HepG2 (cell line): Measurements from ENCODE around the gene LY6G5B. TPM values are rescaled to one million over a fixed set of nuclear protein-coding genes. Genes with fewer than 3 reads are reported as not detected.

Experiments
- ATAC-seq: fragments of 200-7000 bp; cut with Tn5 transposase; 3 replicates; pipeline ENCODE4 v1.9.1; 2020; ENCODE audit warnings: mild to moderate bottlenecking, moderate library complexity
- BruUV-seq: library from RNA; stranded (reverse); fragments of 400-500 nt; replicated peaks from 2 replicates; lab custom pipeline; 2021; lab: Mats Ljungman, UMichigan
- CTCF ChIA-PET: fragments of 300-600 bp; formaldehyde crosslinking; extraction: SDS; loops from one replicate; lab custom pipeline; 2021; ENCODE audit warnings: low total read pairs, inconsistent platforms, low intra/inter-chr PET ratio; lab: Yijun Ruan, JAX
- POLR2A ChIA-PET: fragments of 350-600 bp; sonication (Branson Sonifier 250); formaldehyde crosslinking; loops from one replicate; lab custom pipeline; 2020; ENCODE audit warnings: antibody characterized with exemption, inconsistent platforms; lab: Yijun Ruan, JAX
- DNase-seq: peaks from one replicate; pipeline ENCODE4 v3.0.0-alpha.2; 2015; ENCODE audit warnings: low spot score
- FAIRE-seq: peaks from 3 replicates; lab custom pipeline; 2011; peaks lifted over from hg19 to GRCh38; lab: Jason Lieb, UNC
- H2AFZ ChIP-seq: one replicate; pipeline ENCODE4 v1.6.1; 2011; ENCODE audit warnings: low read length, inconsistent platforms
- H3K27ac ChIP-seq: fragments of 300-600 bp; 3 replicates; pipeline ENCODE4 v1.8.0; 2011; ENCODE audit warnings: mixed run types, mild to moderate bottlenecking, mixed read lengths, low read length, inconsistent platforms; ENCODE audit not compliant: insufficient read depth; ENCODE audit errors: extremely low read length
- H3K27me3 ChIP-seq, 2 experiments: fragments of 200-600 bp in 1 of 2; 2 replicates in 1 of 2; 3 replicates in 1 of 2; pipeline versions ENCODE4 v1.6.0 to v1.8.0; 2011; ENCODE audit warnings: low read length in 2 of 2, mild to moderate bottlenecking in 2 of 2, moderate library complexity in 2 of 2, inconsistent platforms in 1 of 2; ENCODE audit not compliant: insufficient read depth in 2 of 2, control insufficient read depth in 1 of 2
- H3K36me3 ChIP-seq, 2 experiments: fragments of 200-600 bp in 1 of 2; replicated peaks in 1 of 2; 2 replicates in 1 of 2; 3 replicates in 1 of 2; pipeline versions ENCODE4 v1.5.1 to v1.8.0; 2011; ENCODE audit warnings: low read length in 2 of 2, inconsistent platforms in 1 of 2; ENCODE audit not compliant: insufficient read depth in 2 of 2, control insufficient read depth in 1 of 2
- H3K4me1 ChIP-seq: 2 replicates; pipeline ENCODE4 v1.5.1; 2012; ENCODE audit warnings: low read length, inconsistent platforms; ENCODE audit not compliant: insufficient read depth
- H3K4me2 ChIP-seq: 2 replicates; pipeline ENCODE4 v1.6.0; 2011; ENCODE audit warnings: low read depth, low read length, inconsistent platforms
- H3K4me3 ChIP-seq, 3 experiments: fragments of 200-600 bp in 1 of 3; sonication (generic), shearing (Covaris generic) in 1 of 3; replicated peaks in 1 of 3; 2 replicates each; pipeline ENCODE4 v1.5.1; 2011 to 2016; ENCODE audit warnings: low read length in 3 of 3, inconsistent platforms in 2 of 3, low read depth in 2 of 3, mild to moderate bottlenecking in 2 of 3, control low read depth in 1 of 3, mixed read lengths in 1 of 3; ENCODE audit not compliant: insufficient read depth in 1 of 3
- H3K79me2 ChIP-seq: one replicate; pipeline ENCODE4 v1.6.1; 2011; ENCODE audit warnings: low read length, inconsistent platforms; ENCODE audit not compliant: insufficient read depth
- H3K9ac ChIP-seq: 2 replicates; pipeline ENCODE4 v1.6.0; 2011; ENCODE audit warnings: mild to moderate bottlenecking, low read depth, low read length, inconsistent platforms; ENCODE audit not compliant: insufficient read depth
- H3K9me3 ChIP-seq: 2 replicates; pipeline ENCODE4 v1.5.1; 2012; ENCODE audit warnings: mild to moderate bottlenecking, low read length
- H4K20me1 ChIP-seq: 2 replicates; pipeline ENCODE4 v1.6.0; 2011; ENCODE audit warnings: inconsistent platforms, mild to moderate bottlenecking, low read length, moderate library complexity; ENCODE audit not compliant: insufficient read depth
- KAT7 ChIP-seq: IDR thresholded peaks from 2 replicates; pipeline ENCODE4 v1.6.1; 2018; ENCODE audit warnings: borderline replicate concordance, missing compliant biosample characterization
- NR2F1 ChIP-seq, 2 experiments: fragments of 450-650 bp in 1 of 2; formaldehyde crosslinking in 1 of 2; IDR thresholded peaks; 2 replicates each; pipeline versions ENCODE4 v1.5.0 to v1.6.1; 2016 to 2020; ENCODE audit warnings: mild to moderate bottlenecking in 1 of 2, missing compliant biosample characterization in 1 of 2, missing genetic modification reagents in 1 of 2, moderate library complexity in 1 of 2
- ZNF282 ChIP-seq: fragments of 450-650 bp; IDR thresholded peaks from 2 replicates; pipeline ENCODE4 v1.6.1; 2018; ENCODE audit not compliant: partially characterized antibody
- ZNF446 ChIP-seq: sonication (generic); formaldehyde crosslinking; IDR thresholded peaks from 2 replicates; pipeline ENCODE4 v1.5.0; 2020; ENCODE audit warnings: mild to moderate bottlenecking, missing genetic modification reagents
- ZNF766 ChIP-seq: sonication (generic); formaldehyde crosslinking; IDR thresholded peaks from 2 replicates; pipeline ENCODE4 v1.5.0; 2020; ENCODE audit warnings: missing genetic modification reagents, borderline replicate concordance
- WGBS: methylation state at CpG from one replicate; pipeline ENCODE4 v1.1.6; 2017; ENCODE audit warnings: low lambda C conversion rate; 5-methylcytosine and 5-hydroxymethylcytosine counted together
- in situ Hi-C: cut with HindIII; loops from 2 replicates; pipeline ENCODE4 v1.10.0; 2017; ENCODE audit warnings: low pct_unique_long_range_greater_than_20kb; ENCODE audit not compliant: extremely low pct_ligation_motif_present
- intact Hi-C: fragments of 100-400 bp; cut with micrococcal nuclease; formaldehyde crosslinking; loops from one replicate; pipeline ENCODE4 v1.10.0; 2022; ENCODE audit not compliant: unreplicated experiment
- polyA plus RNA-seq, 8 experiments: library from polyadenylated mRNA; depleted of rRNA in 3 of 8; stranded (reverse) in 7 of 8; unstranded in 1 of 8; fragments of >200 nt; fragmentation: Illumina TruSeq in 4 of 8; extraction: Trizol in 4 of 8; gene quantifications; 2 replicates each; pipeline versions ENCODE4 v1.2.1 to v1.2.3, GENCODE V29; 2011 to 2016; ENCODE audit warnings: low read depth in 4 of 8, missing spikeins in 1 of 8, mixed read lengths in 1 of 8; ENCODE audit not compliant: insufficient read depth in 1 of 8
- total RNA-seq, 5 experiments: library from RNA; depleted of rRNA; stranded (reverse); fragments of >200 nt; fragmentation: Illumina TruSeq; extraction: Trizol; gene quantifications; 2 replicates each; pipeline ENCODE4 v1.2.3, GENCODE V29; 2016; ENCODE audit warnings: low read depth in 1 of 5
- TF ChIP-seq, protein P1 (sequence below): IDR thresholded peaks from 2 replicates; pipeline ENCODE4 v1.6.1; 2016
- TF ChIP-seq, protein P2 (sequence below): sonication (generic); formaldehyde crosslinking; IDR thresholded peaks from 2 replicates; pipeline ENCODE4 v1.5.1; 2020; ENCODE audit warnings: missing genetic modification reagents, mild to moderate bottlenecking, borderline replicate concordance

The LY6G5B gene
- total and polyA plus RNA-seq, 2 of the 13 experiments (the other 11 are each of a cell fraction or from before 2014, with no cell fraction given): 7.8 to 15.7 TPM

DNA sequence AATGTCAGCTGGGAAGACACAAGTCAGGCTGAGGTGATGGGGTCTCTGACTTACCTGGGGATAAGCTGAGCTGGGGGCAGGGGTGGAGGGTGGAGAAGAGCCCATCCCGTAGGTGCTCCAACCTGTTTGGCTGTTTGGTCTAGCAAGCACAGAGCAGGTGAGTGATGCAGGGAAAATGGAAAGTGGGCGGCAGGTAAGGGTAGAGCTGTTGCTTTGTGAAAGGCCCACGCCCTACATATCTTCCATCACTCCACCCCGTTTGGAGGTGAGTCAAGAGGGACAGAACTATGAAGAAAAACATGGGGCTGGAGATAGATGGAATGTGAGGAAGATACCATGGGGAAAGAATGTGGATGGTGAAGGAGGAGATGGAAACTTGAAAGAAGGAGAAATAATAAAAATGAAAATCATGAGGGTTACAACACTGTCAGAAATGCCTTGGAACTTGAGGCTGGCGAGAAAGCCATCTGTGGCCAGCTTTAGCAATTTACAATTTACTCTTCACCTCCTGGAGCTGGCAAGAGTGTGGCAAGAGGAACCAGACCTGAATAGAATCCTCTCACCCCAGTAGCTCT lies 50.5 kb downstream of the LY6G5B start:
- ATAC-seq (no peak), DNase-seq (no peak), FAIRE-seq (no peak)
- Histone ChIP-seq H3K4me2 (no peak overlapping the region), H3K27ac (no peak overlapping the region), H3K36me3 (no peaks in the 10 kb centered on the region), H3K27me3 (peaks cover 5 to 39% of the 10 kb centered on the region in 2 experiments; a peak in 4 of 5 replicates), H3K79me2 (no peaks in the 10 kb centered on the region), H3K9ac (no peak overlapping the region), H4K20me1 (no peaks in the 10 kb centered on the region), H2AFZ (no peak overlapping the region), H3K4me3 (no peak overlapping the region), H3K4me1 (peaks cover 9% of the 10 kb centered on the region)
- BruUV-seq: no TSS peak
- ChIA-PET CTCF (no interaction called here), POLR2A (interaction anchor here (1.0 kb wide), 3 partner anchors 17 to 46 kb away, joined by 3 read pairs; partner anchors contain the start of gene ABHD16A)
- in situ Hi-C loops: no loop called here
- whole genome bisulfite sequencing: 24% methylated on average over 5 of the region's 5 CpGs
- no peak for TF ChIP-seq NR2F1 (CRISPR knock-in tag; IDR thresholded peaks at IDR 0.05)
- TF ChIP-seq, protein P1, sequence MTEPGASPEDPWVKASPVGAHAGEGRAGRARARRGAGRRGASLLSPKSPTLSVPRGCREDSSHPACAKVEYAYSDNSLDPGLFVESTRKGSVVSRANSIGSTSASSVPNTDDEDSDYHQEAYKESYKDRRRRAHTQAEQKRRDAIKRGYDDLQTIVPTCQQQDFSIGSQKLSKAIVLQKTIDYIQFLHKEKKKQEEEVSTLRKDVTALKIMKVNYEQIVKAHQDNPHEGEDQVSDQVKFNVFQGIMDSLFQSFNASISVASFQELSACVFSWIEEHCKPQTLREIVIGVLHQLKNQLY (CRISPR knock-in tag): no peak
- TF ChIP-seq ZNF446 (CRISPR knock-in tag): no peak
- TF ChIP-seq KAT7 (CRISPR knock-in tag): no peak
- no peak for TF ChIP-seq ZNF282
- TF ChIP-seq ZNF766: no peak
- TF ChIP-seq, protein P2, sequence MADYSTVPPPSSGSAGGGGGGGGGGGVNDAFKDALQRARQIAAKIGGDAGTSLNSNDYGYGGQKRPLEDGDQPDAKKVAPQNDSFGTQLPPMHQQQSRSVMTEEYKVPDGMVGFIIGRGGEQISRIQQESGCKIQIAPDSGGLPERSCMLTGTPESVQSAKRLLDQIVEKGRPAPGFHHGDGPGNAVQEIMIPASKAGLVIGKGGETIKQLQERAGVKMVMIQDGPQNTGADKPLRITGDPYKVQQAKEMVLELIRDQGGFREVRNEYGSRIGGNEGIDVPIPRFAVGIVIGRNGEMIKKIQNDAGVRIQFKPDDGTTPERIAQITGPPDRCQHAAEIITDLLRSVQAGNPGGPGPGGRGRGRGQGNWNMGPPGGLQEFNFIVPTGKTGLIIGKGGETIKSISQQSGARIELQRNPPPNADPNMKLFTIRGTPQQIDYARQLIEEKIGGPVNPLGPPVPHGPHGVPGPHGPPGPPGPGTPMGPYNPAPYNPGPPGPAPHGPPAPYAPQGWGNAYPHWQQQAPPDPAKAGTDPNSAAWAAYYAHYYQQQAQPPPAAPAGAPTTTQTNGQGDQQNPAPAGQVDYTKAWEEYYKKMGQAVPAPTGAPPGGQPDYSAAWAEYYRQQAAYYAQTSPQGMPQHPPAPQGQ (CRISPR knock-in tag): no peak
- TF ChIP-seq, all 625 proteins: peak for 0
- intact Hi-C loops: no loop called here
- no peaks in the 10 kb centered on the region for H3K9me3 ChIP-seq
